Epithelial cell of proximal tubule (primary cell): ENCODE data around the gene ASB18. TPM values are rescaled to one million over a fixed set of nuclear protein-coding genes. Genes with fewer than 3 reads are reported as not detected.

ENCODE experiments used
- DNase-seq: peaks from one replicate; pipeline ENCODE4 v3.0.0-alpha.2; 2011; ENCODE audit warnings: low read depth
- H3K4me3 ChIP-seq: 2 replicates; pipeline ENCODE4 v1.5.1; 2011; ENCODE audit warnings: low read depth, mild to moderate bottlenecking, low read length
- total RNA-seq: library from RNA; depleted of rRNA; stranded (reverse); fragments of >200 nt; gene quantifications from 2 replicates; pipeline ENCODE4 v1.2.3, GENCODE V29; 2015
- TF ChIP-seq, protein P1 (sequence below): conservative IDR thresholded peaks from 2 replicates; pipeline ENCODE4 v1.5.1; 2012; ENCODE audit warnings: low read depth, mild to moderate bottlenecking, low read length

The ASB18 gene
- total RNA-seq, 1 donor from 2014 or later = not detected

DNA sequence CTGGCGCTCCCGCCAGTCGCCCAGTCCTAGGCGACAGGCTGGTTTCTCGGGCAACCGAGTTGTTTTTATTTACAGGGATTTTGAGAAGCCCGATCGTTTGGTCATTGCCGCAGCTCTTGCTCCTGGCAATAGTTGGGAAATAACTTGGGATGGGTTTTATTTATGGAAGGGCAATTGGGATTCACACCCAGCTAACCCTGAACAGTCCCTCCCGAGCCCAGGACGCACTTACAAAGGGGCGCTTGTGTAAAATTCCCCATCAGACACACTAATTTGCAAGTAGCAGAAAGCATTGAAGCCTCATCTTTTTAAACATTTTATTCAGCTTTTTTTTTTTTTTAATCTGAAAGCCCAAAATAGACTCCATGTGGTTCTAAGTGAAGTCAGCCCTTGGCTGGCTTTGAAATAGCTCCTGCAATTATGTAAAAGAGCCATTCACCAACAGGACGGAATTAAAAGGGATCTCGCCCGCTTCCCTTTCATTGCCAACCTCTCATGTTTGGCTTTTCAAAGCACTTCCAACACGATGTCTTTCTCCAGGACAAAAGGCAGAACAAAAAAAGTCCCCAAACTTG lies 92.4 kb downstream of the ASB18 start:
- TF ChIP-seq, protein P1, sequence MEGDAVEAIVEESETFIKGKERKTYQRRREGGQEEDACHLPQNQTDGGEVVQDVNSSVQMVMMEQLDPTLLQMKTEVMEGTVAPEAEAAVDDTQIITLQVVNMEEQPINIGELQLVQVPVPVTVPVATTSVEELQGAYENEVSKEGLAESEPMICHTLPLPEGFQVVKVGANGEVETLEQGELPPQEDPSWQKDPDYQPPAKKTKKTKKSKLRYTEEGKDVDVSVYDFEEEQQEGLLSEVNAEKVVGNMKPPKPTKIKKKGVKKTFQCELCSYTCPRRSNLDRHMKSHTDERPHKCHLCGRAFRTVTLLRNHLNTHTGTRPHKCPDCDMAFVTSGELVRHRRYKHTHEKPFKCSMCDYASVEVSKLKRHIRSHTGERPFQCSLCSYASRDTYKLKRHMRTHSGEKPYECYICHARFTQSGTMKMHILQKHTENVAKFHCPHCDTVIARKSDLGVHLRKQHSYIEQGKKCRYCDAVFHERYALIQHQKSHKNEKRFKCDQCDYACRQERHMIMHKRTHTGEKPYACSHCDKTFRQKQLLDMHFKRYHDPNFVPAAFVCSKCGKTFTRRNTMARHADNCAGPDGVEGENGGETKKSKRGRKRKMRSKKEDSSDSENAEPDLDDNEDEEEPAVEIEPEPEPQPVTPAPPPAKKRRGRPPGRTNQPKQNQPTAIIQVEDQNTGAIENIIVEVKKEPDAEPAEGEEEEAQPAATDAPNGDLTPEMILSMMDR = no peak
- no peak for DNase-seq
- no peak overlapping the region for H3K4me3 ChIP-seq

DNA sequence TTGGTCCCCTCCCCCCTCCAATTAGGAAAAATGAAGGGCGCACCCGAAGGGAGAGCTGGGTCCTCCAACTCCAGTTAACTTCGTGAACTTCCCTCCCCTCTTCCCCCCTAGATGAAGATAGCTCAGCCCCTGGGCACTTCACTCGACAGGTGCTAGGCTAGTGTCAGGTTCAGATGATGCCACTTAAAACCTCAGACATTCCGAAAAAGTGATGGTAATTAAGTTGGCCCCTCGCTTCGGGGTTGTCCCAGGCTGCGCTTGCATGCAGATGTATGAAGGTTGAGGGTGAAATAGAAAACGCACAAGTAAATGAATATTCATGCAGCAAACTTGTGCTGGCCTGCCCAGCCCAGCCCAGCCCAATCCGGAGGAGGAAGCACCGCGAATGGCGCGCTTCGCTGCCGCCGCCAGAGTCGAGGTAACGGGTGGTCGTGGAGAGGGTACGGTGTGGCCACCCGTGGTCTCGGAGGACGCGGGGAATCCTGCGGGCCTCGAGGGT lies 93.0 kb downstream of the ASB18 start:
- TF ChIP-seq, protein P1 = no peak
- no peak overlapping the region for H3K4me3 ChIP-seq

DNA sequence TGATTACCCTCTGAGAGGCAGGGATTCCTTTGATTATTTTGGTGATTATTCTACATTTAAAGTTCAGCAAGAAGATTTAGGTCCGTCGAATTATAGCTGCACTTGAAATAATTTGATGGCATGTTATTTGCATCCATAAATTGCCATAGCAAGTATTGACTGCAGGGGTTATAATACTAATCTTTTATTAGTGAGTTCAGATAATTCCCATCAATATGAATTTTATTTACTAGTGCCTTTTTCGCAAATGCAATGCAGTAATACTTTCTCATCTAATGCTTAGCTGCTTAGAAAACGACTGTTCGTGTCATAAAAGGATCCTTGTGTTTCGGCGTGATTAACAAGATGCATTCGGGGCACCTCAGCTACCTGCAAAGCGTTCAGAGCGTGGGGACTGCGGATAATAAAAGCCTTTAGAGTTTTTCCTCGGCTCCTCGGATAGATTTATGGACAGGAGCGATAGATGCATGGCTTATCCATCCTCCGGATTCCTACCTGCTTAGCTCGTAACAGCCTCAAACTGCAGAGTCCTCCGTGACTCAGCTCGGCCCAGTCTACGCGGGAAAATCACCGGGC lies 93.5 kb downstream of the ASB18 start:
- no peak for DNase-seq
- TF ChIP-seq, protein P1 = no peak

More for the DNA sequence above, 93.0 kb downstream of the ASB18 start:
- DNase-seq = no peak

GRCh38 chr2:236169741-236170589 lies 94.2 kb downstream of the ASB18 start:
- no peak for DNase-seq
- no peak overlapping the region for H3K4me3 ChIP-seq
- TF ChIP-seq, protein P1 = no peak

More for the DNA sequence above, 93.5 kb downstream of the ASB18 start:
- no peak overlapping the region for H3K4me3 ChIP-seq

DNA sequence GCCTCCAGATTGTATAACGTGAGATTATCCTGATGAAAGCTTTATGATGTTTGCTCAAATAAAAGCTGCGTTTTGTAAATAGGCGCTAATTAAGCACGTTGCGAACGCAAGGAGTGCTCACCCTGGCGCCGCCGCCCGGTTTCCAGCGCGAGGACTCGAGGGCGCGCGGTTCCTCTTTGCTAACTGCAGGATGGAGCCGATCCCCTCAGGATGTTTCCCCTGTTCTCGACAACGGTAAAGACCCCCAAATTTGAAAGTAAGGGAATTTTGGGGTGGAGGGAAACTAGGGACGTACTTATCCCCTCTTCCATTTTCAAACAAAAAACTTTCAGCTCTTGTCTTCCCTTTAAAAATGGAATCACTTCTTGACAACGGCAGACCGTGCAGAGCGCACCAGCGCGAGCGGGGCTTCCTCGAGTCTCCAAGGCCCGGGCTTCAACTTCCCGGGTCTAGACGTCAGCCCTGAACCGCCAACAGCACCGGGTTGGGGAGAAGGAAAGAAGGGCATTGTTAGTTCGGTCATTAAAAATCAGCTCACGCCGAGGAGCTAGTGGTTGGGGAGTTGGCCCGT lies 95.0 kb downstream of the ASB18 start:
- no peak for DNase-seq
- no peak overlapping the region for H3K4me3 ChIP-seq

More for the DNA sequence above, 95.0 kb downstream of the ASB18 start:
- TF ChIP-seq, protein P1 = no peak
